Mucosa of descending colon (tissue), 3 donors: ENCODE data around the gene KCNN2. TPM values are rescaled to one million over a fixed set of nuclear protein-coding genes. Genes with fewer than 3 reads are reported as not detected.
A peak's percentile ranks its signal among the peaks of the same experiment; 100 is the strongest.

ENCODE experiments used
- ATAC-seq: fragments of 200-7000 bp; cut with Tn5 transposase; one replicate; pipeline ENCODE4 v1.9.1; 2020; ENCODE audit warnings: mild to moderate bottlenecking, moderate library complexity
- DNase-seq, 3 donors: peaks; one replicate each; pipeline ENCODE4 v3.0.0-alpha.2; 2020
- H3K36me3 ChIP-seq: fragments of 200-600 bp; one replicate; pipeline ENCODE4 v1.8.0; 2021; ENCODE audit warnings: low read depth, mild to moderate bottlenecking
- H3K4me1 ChIP-seq: fragments of 200-600 bp; one replicate; pipeline ENCODE4 v1.8.0; 2021; ENCODE audit warnings: low read depth, mild to moderate bottlenecking
- H3K4me3 ChIP-seq: fragments of 200-600 bp; one replicate; pipeline ENCODE4 v1.8.0; 2021; ENCODE audit warnings: mild to moderate bottlenecking
- H3K9me3 ChIP-seq: fragments of 200-600 bp; one replicate; pipeline ENCODE4 v1.8.0; 2021; ENCODE audit warnings: mild to moderate bottlenecking
- CTCF ChIP-seq: fragments of 200-600 bp; IDR thresholded peaks from one replicate; pipeline ENCODE4 v1.8.0; 2022; ENCODE audit warnings: antibody characterized with exemption, mild to moderate bottlenecking
- intact Hi-C, 2 donors: fragments of 100-400 bp; cut with DNase I in 1 of 2; cut with micrococcal nuclease in 1 of 2; formaldehyde crosslinking; loops; one replicate each; pipeline versions ENCODE4 v1.11.0 to v1.11.1; 2022; cut with DNase I, micrococcal nuclease
- total RNA-seq, 3 donors: library from RNA; stranded (reverse); fragmentation: NEBNext Ultra II Directional in 2 of 3; extraction: Animal tissue kit (Norgen Biotek cat#: 25700) in 2 of 3; gene quantifications; one replicate each; pipeline versions ENCODE4 v1.2.1 to v1.2.4, GENCODE V29; 2021 to 2023
- donor health status: DM: no; HTN: no; CAD: no; lungs with moderate emphysema.
- donor health status: DM: no; HTN: no; CAD: no.
- donor health status: DM: no; HTN: yes; CAD: no.

KCNN2 gene
- total RNA-seq, 3 donors from 2014 or later, result 0.48 to 3.5 (median 0.96) TPM

GRCh38 chr5:114330916-114331531 lies 30.8 kb upstream of the KCNN2 start:
- Histone ChIP-seq H3K9me3 (no peaks in the 10 kb centered on the region), H3K4me1 (no peaks in the 10 kb centered on the region), H3K4me3 (no peak overlapping the region), H3K36me3 (no peaks in the 10 kb centered on the region)
- no peak for TF ChIP-seq CTCF
- DNase-seq (no peak), ATAC-seq (no peak)
- intact Hi-C loops, result no loop called here

GRCh38 chr5:114332493-114332892 lies 29.4 kb upstream of the KCNN2 start:
- Histone ChIP-seq H3K36me3 (no peaks in the 10 kb centered on the region), H3K4me3 (no peak overlapping the region), H3K9me3 (no peaks in the 10 kb centered on the region), H3K4me1 (no peaks in the 10 kb centered on the region)
- DNase-seq, result no peak
- ATAC-seq, result peak; percentile 46
- TF ChIP-seq CTCF, result no peak
- intact Hi-C loops, result no loop called here

- H3K4me1 ChIP-seq, result no peaks in the 10 kb centered on the region
- H3K36me3 ChIP-seq, result no peaks in the 10 kb centered on the region
- TF ChIP-seq CTCF, result no peak
- no peaks in the 10 kb centered on the region for H3K9me3 ChIP-seq
- DNase-seq (no peak), ATAC-seq (peak; percentile 53)
- intact Hi-C loops, result no loop called here
- H3K4me3 ChIP-seq, result no peak overlapping the region
These were observed 28.9 kb upstream of the KCNN2 start for GRCh38 chr5:114332925-114333324.

- intact Hi-C loops, result no loop called here
- no peak overlapping the region for H3K4me3 ChIP-seq
These were observed 26.5 kb upstream of the KCNN2 start for GRCh38 chr5:114335391-114335790.

GRCh38 chr5:114339108-114339507 lies 22.8 kb upstream of the KCNN2 start:
- H3K9me3 ChIP-seq, result no peaks in the 10 kb centered on the region
- intact Hi-C loops, result no loop called here
- no peak for ATAC-seq
- no peaks in the 10 kb centered on the region for H3K36me3 ChIP-seq
- no peak for DNase-seq
- no peak overlapping the region for H3K4me3 ChIP-seq
- TF ChIP-seq CTCF, result no peak
- H3K4me1 ChIP-seq, result no peaks in the 10 kb centered on the region

More at GRCh38 chr5:114335391-114335790, 26.5 kb upstream of the KCNN2 start:
- no peak for DNase-seq
- no peak for TF ChIP-seq CTCF
- ATAC-seq, result no peak
- Histone ChIP-seq H3K9me3 (no peaks in the 10 kb centered on the region), H3K36me3 (no peaks in the 10 kb centered on the region), H3K4me1 (no peaks in the 10 kb centered on the region)

GRCh38 chr5:114346181-114346580 lies 15.7 kb upstream of the KCNN2 start:
- ATAC-seq (no peak), DNase-seq (no peak)
- intact Hi-C loops, result no loop called here
- no peak for TF ChIP-seq CTCF
- Histone ChIP-seq H3K4me3 (no peak overlapping the region), H3K9me3 (no peaks in the 10 kb centered on the region), H3K4me1 (no peaks in the 10 kb centered on the region), H3K36me3 (no peaks in the 10 kb centered on the region)
